ENCODE results near the gene EFCAB6.

The EFCAB6 gene

DNA sequence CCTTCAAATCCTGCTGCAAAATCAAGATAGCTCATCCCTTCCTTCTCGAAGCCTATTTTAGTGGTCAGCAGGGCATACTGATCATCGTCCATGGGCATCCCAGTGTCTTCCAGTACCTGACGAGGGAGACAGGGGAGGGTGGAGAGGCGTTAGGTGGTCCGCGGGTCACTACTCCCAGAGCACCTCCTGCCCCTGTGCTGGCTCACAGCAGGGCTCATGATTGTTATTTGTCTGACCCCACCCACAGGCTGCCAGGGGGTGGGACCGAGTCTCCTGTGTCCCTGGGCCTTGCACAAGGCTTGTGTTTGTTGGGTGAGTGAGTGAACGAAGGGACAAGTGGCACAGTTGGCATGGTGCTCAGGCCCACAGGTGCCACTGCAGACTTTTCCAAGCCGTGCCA is 177.0 kb downstream of the EFCAB6 start:
- DNase-seq (ENCODE audit: low read depth) = no peak
- no peak overlapping the region for H3K4me3 ChIP-seq (ENCODE audit: low read depth, low read length)
- TF ChIP-seq, protein P1, sequence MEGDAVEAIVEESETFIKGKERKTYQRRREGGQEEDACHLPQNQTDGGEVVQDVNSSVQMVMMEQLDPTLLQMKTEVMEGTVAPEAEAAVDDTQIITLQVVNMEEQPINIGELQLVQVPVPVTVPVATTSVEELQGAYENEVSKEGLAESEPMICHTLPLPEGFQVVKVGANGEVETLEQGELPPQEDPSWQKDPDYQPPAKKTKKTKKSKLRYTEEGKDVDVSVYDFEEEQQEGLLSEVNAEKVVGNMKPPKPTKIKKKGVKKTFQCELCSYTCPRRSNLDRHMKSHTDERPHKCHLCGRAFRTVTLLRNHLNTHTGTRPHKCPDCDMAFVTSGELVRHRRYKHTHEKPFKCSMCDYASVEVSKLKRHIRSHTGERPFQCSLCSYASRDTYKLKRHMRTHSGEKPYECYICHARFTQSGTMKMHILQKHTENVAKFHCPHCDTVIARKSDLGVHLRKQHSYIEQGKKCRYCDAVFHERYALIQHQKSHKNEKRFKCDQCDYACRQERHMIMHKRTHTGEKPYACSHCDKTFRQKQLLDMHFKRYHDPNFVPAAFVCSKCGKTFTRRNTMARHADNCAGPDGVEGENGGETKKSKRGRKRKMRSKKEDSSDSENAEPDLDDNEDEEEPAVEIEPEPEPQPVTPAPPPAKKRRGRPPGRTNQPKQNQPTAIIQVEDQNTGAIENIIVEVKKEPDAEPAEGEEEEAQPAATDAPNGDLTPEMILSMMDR (IDR thresholded peaks at IDR 0.05; ENCODE audit: insufficient read depth, low read depth, low read length, missing control alignments) = no peak

DNA sequence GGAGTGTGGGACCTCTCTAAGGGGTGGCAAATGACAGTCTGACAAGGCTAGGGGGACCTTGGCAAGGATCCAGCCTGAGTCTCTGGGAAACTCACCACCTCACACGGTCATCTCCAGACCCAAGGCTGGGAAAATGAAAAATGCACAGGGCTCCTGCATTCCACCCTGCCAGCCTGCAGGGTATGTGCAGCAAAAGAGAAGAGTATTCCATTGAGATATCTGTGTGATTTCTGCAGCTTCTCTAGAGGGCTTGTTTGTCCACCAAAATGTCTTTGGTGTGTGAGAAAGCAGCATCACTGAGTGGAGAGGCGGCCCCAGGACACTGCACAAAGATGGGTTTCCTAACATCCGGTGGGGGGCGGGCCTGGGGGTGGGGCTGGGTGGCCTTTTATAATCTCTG is 177.8 kb downstream of the EFCAB6 start:
- H3K4me3 ChIP-seq (ENCODE audit: low read depth, low read length) = no peak overlapping the region
- TF ChIP-seq, protein P1 (IDR thresholded peaks at IDR 0.05; ENCODE audit: insufficient read depth, low read depth, low read length, missing control alignments) = no peak
- DNase-seq (ENCODE audit: low read depth) = no peak

DNA sequence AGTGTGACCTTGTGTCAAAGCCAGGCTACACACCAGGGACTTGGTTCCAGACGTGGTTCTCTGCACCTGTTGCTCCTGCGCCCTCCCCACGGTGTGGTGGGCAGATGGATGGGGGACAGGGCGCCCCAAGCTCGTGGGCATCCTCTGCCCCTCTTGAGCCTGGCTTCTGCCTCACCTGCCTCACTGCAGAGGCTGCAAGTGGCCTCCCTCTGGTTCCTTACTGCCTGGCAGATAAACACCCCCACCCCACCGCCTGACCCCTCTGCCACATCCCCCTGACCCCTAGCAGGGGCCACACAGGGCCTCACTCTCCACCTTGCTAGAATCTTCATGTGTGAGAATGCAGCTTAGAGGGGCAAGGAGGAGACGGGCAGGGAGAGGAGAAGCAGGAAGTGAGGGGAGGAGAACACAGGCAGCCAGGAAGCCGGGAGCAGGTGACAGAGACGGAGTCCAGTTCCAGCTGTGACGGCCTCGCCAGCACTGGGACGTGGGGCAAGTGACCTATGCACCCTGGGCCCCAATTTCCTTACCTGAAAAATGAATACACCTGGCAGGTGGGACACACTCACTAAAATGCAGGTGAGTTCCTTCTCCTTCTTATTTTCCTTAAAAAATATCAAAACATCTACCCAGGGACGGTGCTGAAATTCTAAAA is 178.3 kb downstream of the EFCAB6 start:
- TF ChIP-seq, protein P1 (IDR thresholded peaks at IDR 0.05; ENCODE audit: insufficient read depth, low read depth, low read length, missing control alignments) = no peak
- DNase-seq (ENCODE audit: low read depth) = no peak
- H3K4me3 ChIP-seq (ENCODE audit: low read depth, low read length) = no peak overlapping the region

DNA sequence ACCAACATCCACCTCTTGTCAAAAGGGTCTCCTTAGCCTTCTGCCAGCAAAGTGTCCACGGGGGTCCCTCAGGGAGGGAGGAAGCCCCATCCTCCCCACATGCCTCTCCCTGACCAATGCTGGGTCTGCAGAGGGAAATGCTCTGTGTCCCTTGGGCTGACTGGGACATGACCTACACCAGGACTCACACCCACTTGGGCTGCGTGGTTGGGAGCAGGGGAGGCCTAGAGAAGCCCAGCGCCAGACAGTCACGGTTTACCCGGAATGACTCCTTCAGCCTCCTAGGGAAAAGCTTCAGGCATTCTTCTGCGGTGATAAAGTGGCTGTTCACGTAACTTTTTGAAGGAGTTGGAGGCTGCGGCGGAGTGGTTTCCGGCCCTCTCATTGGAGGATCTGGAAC is 180.3 kb downstream of the EFCAB6 start:
- H3K4me3 ChIP-seq (ENCODE audit: low read depth, low read length) = no peak overlapping the region
- TF ChIP-seq, protein P1 (IDR thresholded peaks at IDR 0.05; ENCODE audit: insufficient read depth, low read depth, low read length, missing control alignments) = no peak
- DNase-seq (ENCODE audit: low read depth) = no peak

DNA sequence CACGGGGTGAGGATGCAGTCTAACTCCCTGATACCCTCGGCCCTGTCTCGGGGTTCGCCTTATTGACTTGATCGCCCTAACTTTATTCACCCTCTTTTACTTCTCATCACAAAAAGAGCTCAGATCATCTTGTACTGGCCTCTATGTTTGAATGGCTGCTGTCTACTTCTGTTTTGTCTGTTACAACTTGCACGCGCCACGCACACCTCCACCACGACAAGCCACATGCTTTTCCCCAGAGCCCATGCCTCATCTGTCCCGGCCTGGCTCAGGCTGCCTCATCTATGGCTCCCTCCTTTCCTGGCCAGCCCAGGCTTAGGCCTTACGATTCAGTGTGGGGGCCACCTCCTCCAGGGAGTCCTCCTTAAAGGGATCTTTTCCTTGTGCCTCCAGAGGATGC is 180.9 kb downstream of the EFCAB6 start:
- no peak for DNase-seq (ENCODE audit: low read depth)
- H3K4me3 ChIP-seq (ENCODE audit: low read depth, low read length) = no peak overlapping the region
- TF ChIP-seq, protein P1 (IDR thresholded peaks at IDR 0.05; ENCODE audit: insufficient read depth, low read depth, low read length, missing control alignments) = no peak

DNA sequence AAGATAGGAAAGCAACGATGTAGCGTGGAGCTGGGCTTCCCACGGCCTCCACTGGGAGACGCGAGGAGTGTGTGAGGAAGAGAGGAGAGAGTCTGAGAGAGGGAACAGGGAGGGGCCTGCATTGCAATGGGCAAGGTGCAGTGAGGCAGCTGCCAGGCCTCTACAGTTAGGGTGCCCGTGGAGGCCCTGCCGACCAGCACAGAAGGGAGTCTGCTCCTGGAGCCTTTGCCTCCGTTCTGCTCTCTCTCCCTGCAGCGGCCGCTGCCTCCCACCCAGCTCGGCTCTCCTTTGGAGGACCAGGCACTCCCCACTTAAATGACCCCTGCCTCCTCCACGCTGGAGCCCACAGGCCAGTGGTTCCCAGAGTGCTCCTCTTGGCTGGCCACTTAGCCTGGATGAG is 181.7 kb downstream of the EFCAB6 start:
- no peak overlapping the region for H3K4me3 ChIP-seq (ENCODE audit: low read depth, low read length)

More for the DNA sequence above, 181.7 kb downstream of the EFCAB6 start:
- DNase-seq (ENCODE audit: low read depth) = no peak
- TF ChIP-seq, protein P1 (IDR thresholded peaks at IDR 0.05; ENCODE audit: insufficient read depth, low read depth, low read length, missing control alignments) = no peak
